IMR-90 (cell line): Measurements from ENCODE around the gene DNAJC22. TPM values are rescaled to one million over a fixed set of nuclear protein-coding genes. Genes with fewer than 3 reads are reported as not detected.

Source experiments
- ATAC-seq: fragments of 200-7000 bp; cut with Tn5 transposase; 2 replicates; pipeline ENCODE4 v1.9.1; 2020; ENCODE audit warnings: low read depth, mild to moderate bottlenecking, moderate library complexity
- BruUV-seq: library from RNA; stranded (reverse); fragments of 400-500 nt; replicated peaks from 2 replicates; lab custom pipeline; 2021; lab: Mats Ljungman, UMichigan
- CTCF ChIA-PET: fragments of 300-600 bp; formaldehyde crosslinking; extraction: SDS; loops from one replicate; lab custom pipeline; 2021; ENCODE audit warnings: antibody characterized with exemption; lab: Yijun Ruan, JAX
- POLR2A ChIA-PET: fragments of 300-600 bp; sonication (Branson Sonifier 250); formaldehyde crosslinking; loops from one replicate; lab custom pipeline; 2022; ENCODE audit warnings: antibody characterized with exemption; ENCODE audit not compliant: unreplicated experiment; lab: Charles Lee
- DNase-seq: peaks from one replicate; pipeline ENCODE4 v3.0.0; 2013
- H2AFZ ChIP-seq: replicated peaks from 2 replicates; pipeline ENCODE3; 2013; ENCODE audit warnings: low read length, mild to moderate bottlenecking; ENCODE audit not compliant: poor library complexity
- H2AK5ac ChIP-seq: 2 replicates; pipeline ENCODE4 v1.6.1; 2013; ENCODE audit warnings: low read depth, low read length, inconsistent platforms
- H2AK9ac ChIP-seq: replicated peaks from 2 replicates; pipeline ENCODE3; 2013; ENCODE audit warnings: mild to moderate bottlenecking, low read depth, low read length, moderate library complexity; ENCODE audit not compliant: poor library complexity
- H2BK120ac ChIP-seq: 2 replicates; pipeline ENCODE4 v1.6.1; 2013; ENCODE audit warnings: low read depth, low read length, inconsistent platforms
- H2BK15ac ChIP-seq: 3 replicates; pipeline ENCODE4 v1.6.1; 2013; ENCODE audit warnings: low read depth, low read length, inconsistent platforms
- H2BK20ac ChIP-seq: 2 replicates; pipeline ENCODE4 v1.6.1; 2013; ENCODE audit warnings: low read depth, mild to moderate bottlenecking, inconsistent platforms, low read length, moderate library complexity
- H2BK5ac ChIP-seq: 2 replicates; pipeline ENCODE4 v1.6.1; 2013; ENCODE audit warnings: mild to moderate bottlenecking, low read depth, low read length, inconsistent platforms; ENCODE audit not compliant: poor library complexity, severe bottlenecking
- H3K14ac ChIP-seq: replicated peaks from 2 replicates; pipeline ENCODE4 v1.6.1; 2013; ENCODE audit warnings: low read depth, low read length, inconsistent platforms
- H3K18ac ChIP-seq: 2 replicates; pipeline ENCODE4 v1.6.1; 2013; ENCODE audit warnings: low read depth, low read length, control low read depth
- H3K23ac ChIP-seq: 2 replicates; pipeline ENCODE4 v1.6.1; 2013; ENCODE audit warnings: low read depth, low read length, inconsistent platforms
- H3K27ac ChIP-seq: 2 replicates; pipeline ENCODE4 v1.5.1; 2013; ENCODE audit warnings: mild to moderate bottlenecking, control low read depth, low read length; ENCODE audit not compliant: insufficient read depth
- H3K27me3 ChIP-seq: 2 replicates; pipeline ENCODE4 v1.6.1; 2013; ENCODE audit warnings: low read length; ENCODE audit not compliant: control insufficient read depth, insufficient read depth
- H3K36me3 ChIP-seq: 2 replicates; pipeline ENCODE4 v1.6.1; 2013; ENCODE audit warnings: low read length, mixed read lengths; ENCODE audit not compliant: control insufficient read depth, insufficient read depth
- H3K4ac ChIP-seq: 2 replicates; pipeline ENCODE4 v1.6.1; 2013; ENCODE audit warnings: low read depth, low read length, inconsistent platforms
- H3K4me1 ChIP-seq: 2 replicates; pipeline ENCODE4 v1.6.1; 2013; ENCODE audit warnings: low read length, mixed read lengths; ENCODE audit not compliant: control insufficient read depth, insufficient read depth
- H3K4me2 ChIP-seq: 2 replicates; pipeline ENCODE4 v1.6.1; 2013; ENCODE audit warnings: low read depth, mild to moderate bottlenecking, control low read depth, low read length, moderate library complexity
- H3K4me3 ChIP-seq: 2 replicates; pipeline ENCODE4 v1.5.1; 2013; ENCODE audit warnings: low read depth, mild to moderate bottlenecking, control low read depth, low read length, moderate library complexity; ENCODE audit not compliant: insufficient read depth
- H3K56ac ChIP-seq: 2 replicates; pipeline ENCODE4 v1.6.1; 2013; ENCODE audit warnings: low read length, inconsistent platforms; ENCODE audit not compliant: insufficient read depth; ENCODE audit errors: extremely low read depth
- H3K79me1 ChIP-seq, 2 experiments: 2 replicates each; pipeline ENCODE4 v1.6.1; 2013; ENCODE audit warnings: low read length in 2 of 2, inconsistent platforms in 1 of 2, low read depth in 1 of 2
- H3K9ac ChIP-seq: 2 replicates; pipeline ENCODE4 v1.6.1; 2013; ENCODE audit warnings: low read depth, low read length, control low read depth
- H3K9me1 ChIP-seq: 2 replicates; pipeline ENCODE4 v1.6.1; 2013; ENCODE audit warnings: low read length, inconsistent platforms; ENCODE audit not compliant: insufficient read depth
- H3K9me3 ChIP-seq: 2 replicates; pipeline ENCODE4 v1.6.1; 2013; ENCODE audit warnings: low read length; ENCODE audit not compliant: control insufficient read depth, insufficient read depth
- H4K20me1 ChIP-seq: 2 replicates; pipeline ENCODE4 v1.6.1; 2013; ENCODE audit warnings: low read length, inconsistent platforms; ENCODE audit not compliant: insufficient read depth
- H4K5ac ChIP-seq: 2 replicates; pipeline ENCODE4 v1.6.1; 2013; ENCODE audit warnings: mild to moderate bottlenecking, low read depth, low read length, control low read depth
- H4K8ac ChIP-seq, 2 experiments: 2 replicates each; pipeline ENCODE4 v1.6.1; 2013; ENCODE audit warnings: low read depth in 2 of 2, low read length in 2 of 2, control low read depth in 1 of 2, inconsistent platforms in 1 of 2
- H4K91ac ChIP-seq: 2 replicates; pipeline ENCODE4 v1.6.1; 2013; ENCODE audit warnings: low read depth, low read length, inconsistent platforms; ENCODE audit not compliant: insufficient read depth
- BHLHE40 ChIP-seq: fragments of 150-350 bp; IDR thresholded peaks from 2 replicates; pipeline ENCODE4 v1.6.1; 2016; ENCODE audit warnings: mild to moderate bottlenecking, low read depth, low read length
- CEBPB ChIP-seq: IDR thresholded peaks from 2 replicates; pipeline ENCODE4 v1.6.1; 2012; ENCODE audit warnings: low read depth, low read length, improper control_type of control experiment
- CHD1 ChIP-seq: IDR thresholded peaks from 2 replicates; pipeline ENCODE4 v1.6.1; 2012; ENCODE audit warnings: low read depth, low read length, improper control_type of control experiment
- CTCF ChIP-seq: conservative IDR thresholded peaks from 2 replicates; pipeline ENCODE4 v1.5.1; 2012; ENCODE audit warnings: mild to moderate bottlenecking, low read depth, low read length, improper control_type of control experiment
- ELK1 ChIP-seq: fragments of 150-350 bp; IDR thresholded peaks from 2 replicates; pipeline ENCODE4 v1.6.1; 2016; ENCODE audit warnings: low read depth, mild to moderate bottlenecking, low read length, moderate library complexity, borderline replicate concordance
- FOS ChIP-seq: fragments of 150-350 bp; IDR thresholded peaks from 2 replicates; pipeline ENCODE4 v1.6.1; 2016; ENCODE audit warnings: low read depth, low read length
- MAFK ChIP-seq: IDR thresholded peaks from 2 replicates; pipeline ENCODE4 v1.6.1; 2012; ENCODE audit warnings: low read depth, low read length, improper control_type of control experiment
- MAZ ChIP-seq: IDR thresholded peaks from 2 replicates; pipeline ENCODE4 v1.6.1; 2012; ENCODE audit warnings: low read depth, mild to moderate bottlenecking, low read length, improper control_type of control experiment, moderate library complexity, borderline replicate concordance
- MXI1 ChIP-seq: IDR thresholded peaks from 2 replicates; pipeline ENCODE4 v1.6.1; 2012; ENCODE audit warnings: low read depth, mild to moderate bottlenecking, low read length, moderate library complexity, borderline replicate concordance
- NFE2L2 ChIP-seq: fragments of 150-350 bp; IDR thresholded peaks from 2 replicates; pipeline ENCODE4 v1.6.1; 2016; ENCODE audit warnings: low read depth, mild to moderate bottlenecking, low read length
- POLR2A ChIP-seq: IDR thresholded peaks from 2 replicates; pipeline ENCODE4 v1.6.1; 2012; ENCODE audit warnings: mild to moderate bottlenecking, low read depth, low read length
- RAD21 ChIP-seq: IDR thresholded peaks from 2 replicates; pipeline ENCODE4 v1.6.1; 2012; ENCODE audit warnings: low read length, improper control_type of control experiment
- RCOR1 ChIP-seq: IDR thresholded peaks from 2 replicates; pipeline ENCODE4 v1.6.1; 2012; ENCODE audit warnings: mild to moderate bottlenecking, low read length, improper control_type of control experiment; ENCODE audit not compliant: insufficient replicate concordance
- RFX5 ChIP-seq: IDR thresholded peaks from 2 replicates; pipeline ENCODE4 v1.8.0; 2012; ENCODE audit warnings: low read depth, mild to moderate bottlenecking, low read length, moderate library complexity
- WGBS, 2 experiments: methylation state at CpG; one replicate each; pipeline versions ENCODE4 v1.1.5 to v1.1.7; 2013; ENCODE audit warnings: missing lambda C conversion rate in 2 of 2; ENCODE audit not compliant: insufficient read length in 1 of 2; ENCODE audit errors: extremely low coverage in 2 of 2; 5-methylcytosine and 5-hydroxymethylcytosine counted together
- dilution Hi-C: fragments of 300-500 bp; cut with HindIII; formaldehyde crosslinking; loops from one replicate; pipeline ENCODE4 v1.14.3; 2018; ENCODE audit warnings: low sequenced_read_pairs; ENCODE audit not compliant: unreplicated experiment
- in situ Hi-C: fragments of 300-500 bp; cut with MboI; formaldehyde crosslinking; loops from 3 replicates; pipeline ENCODE4 v1.14.3; 2019; ENCODE audit warnings: low sequenced_read_pairs, inconsistent platforms, mixed read lengths
- intact Hi-C: fragments of 100-400 bp; cut with micrococcal nuclease; formaldehyde crosslinking; loops from 2 replicates; pipeline ENCODE4 v1.10.0; 2022
- polyA plus RNA-seq, 3 experiments: library from polyadenylated mRNA; depleted of rRNA; stranded (reverse); fragments of >200 nt; gene quantifications; 2 replicates each; pipeline ENCODE4 v1.2.3, GENCODE V29; 2012; ENCODE audit warnings: low replicate concordance in 1 of 3
- total RNA-seq: library from RNA; depleted of rRNA; stranded (reverse); fragments of >200 nt; gene quantifications from 2 replicates; pipeline ENCODE4 v1.2.3, GENCODE V29; 2012

Gene DNAJC22
- total and polyA plus RNA-seq, 2 of the 4 experiments (the other 2 are of a cell fraction), result 8.1 to 8.2 TPM

- Histone ChIP-seq H3K9ac (peak overlapping the region; percentile 38; the same call in 1 of the 2 replicates), H3K27ac (no peak overlapping the region)
- dilution Hi-C loops, result loop anchor here (25.0 kb wide), 1 partner anchor 154 kb away; no protein-coding TSS in a partner anchor
- peak; percentile 79 for TF ChIP-seq CTCF
- TF ChIP-seq MAFK, result no peak
- TF ChIP-seq RCOR1, result no peak
- peak; percentile 83 for TF ChIP-seq RAD21
- no peak for TF ChIP-seq CEBPB
- TF ChIP-seq MXI1, result no peak
- TF ChIP-seq FOS, result no peak; the same call in 1 of the 2 replicates
- no peak for TF ChIP-seq BHLHE40
- no peak for TF ChIP-seq ELK1
- no peak for TF ChIP-seq RFX5
- TF ChIP-seq POLR2A, result no peak
- no peak for TF ChIP-seq MAZ
- no peak for TF ChIP-seq NFE2L2
- TF ChIP-seq CHD1, result no peak
Measured at GRCh38 chr12:49358483-49359141, 11.9 kb downstream of the DNAJC22 start.

More at GRCh38 chr12:49358483-49359141, 11.9 kb downstream of the DNAJC22 start:
- Histone ChIP-seq H3K9me3 (no peaks in the 10 kb centered on the region), H2BK120ac (no peak overlapping the region), H3K4ac (no peak overlapping the region), H3K23ac (no peak overlapping the region), H3K18ac (no peak overlapping the region), H3K56ac (no peak overlapping the region), H3K4me3 (no peak overlapping the region), H2AFZ (no peak overlapping the region), H4K8ac (peak overlapping the region in 1 of 2 experiments; percentile 68; a peak in 1 of 4 replicates), H2AK9ac (no peak overlapping the region), H2BK15ac (no peak overlapping the region; the same call in 2 of the 3 replicates), H3K79me1 (no peaks in the 10 kb centered on the region), H3K4me1 (peaks cover 2% of the 10 kb centered on the region; the same call in 1 of the 2 replicates), H4K5ac (no peak overlapping the region), H3K36me3 (no peaks in the 10 kb centered on the region), H3K4me2 (peak overlapping the region; percentile 89), H2AK5ac (no peak overlapping the region), H3K14ac (peak overlapping the region; percentile 31; the same call in 1 of the 2 replicates), H3K27me3 (no peaks in the 10 kb centered on the region), H2BK5ac (no peak overlapping the region), H4K91ac (no peak overlapping the region), H4K20me1 (no peaks in the 10 kb centered on the region), H3K9me1 (no peaks in the 10 kb centered on the region), H2BK20ac (peak overlapping the region; percentile 35; the same call in 1 of the 2 replicates)
- WGBS, 2 experiments, result no CpG with 5 or more reads among the region's 7 CpGs
- ATAC-seq, result peak; percentile 91
- ChIA-PET POLR2A (interaction anchor here (0.8 kb wide), 1 partner anchor 180 kb away, joined by 3 read pairs; the partner anchor contains the start of gene KCNH3), CTCF (interaction anchor here (0.6 to 3.8 kb wide), 25 partner anchors 9 to 223 kb away, joined by 3 to 46 read pairs (median 4); partner anchors contain the start of genes DNAJC22 and SPATS2)
- no TSS peak for BruUV-seq
- in situ Hi-C loops, result no loop called here
- DNase-seq, result peak; percentile 65
- intact Hi-C loops, result loop anchor here (1.0 kb wide), 2 partner anchors 156 to 222 kb away; no protein-coding TSS in a partner anchor
